HG03045 (cell line): Measurements from ENCODE around the gene PLCXD1.
"Not testable (repeated sequence)": the region's sequence is repeated elsewhere in the genome, so short reads cannot be mapped to it uniquely, and the experiment has no call there.

Experiments used
- ATAC-seq: cut with Tn5 transposase; IDR thresholded peaks from one replicate; pipeline ENCODE4 v1.9.1; 2021; ENCODE audit warnings: mild to moderate bottlenecking, moderate library complexity; ENCODE audit not compliant: unreplicated experiment

The PLCXD1 gene

GRCh38 chrX:262381-262909 lies 18.7 kb upstream of the PLCXD1 start:
- ATAC-seq: no peak

GRCh38 chrX:264006-264405 lies 17.2 kb upstream of the PLCXD1 start:
- not testable (repeated sequence) for ATAC-seq

GRCh38 chrX:264634-265455 lies 16.3 kb upstream of the PLCXD1 start:
- no peak for ATAC-seq

GRCh38 chrX:265502-265901 lies 15.7 kb upstream of the PLCXD1 start:
- no peak for ATAC-seq

GRCh38 chrX:267771-268261 lies 13.4 kb upstream of the PLCXD1 start:
- ATAC-seq: no peak

GRCh38 chrX:270848-271367 lies 10.3 kb upstream of the PLCXD1 start:
- ATAC-seq: no peak

- ATAC-seq: no peak
Measured at GRCh38 chrX:274904-275475, 6.2 kb upstream of the PLCXD1 start.

GRCh38 chrX:275476-275966 lies 5.7 kb upstream of the PLCXD1 start:
- no peak for ATAC-seq

GRCh38 chrX:275967-276580 lies 5.1 kb upstream of the PLCXD1 start:
- ATAC-seq: peak; percentile 71

GRCh38 chrX:276581-277201 lies 4.5 kb upstream of the PLCXD1 start:
- peak; percentile 31 for ATAC-seq

GRCh38 chrX:279757-280604 lies 1.2 kb upstream of the PLCXD1 start:
- not testable (repeated sequence) for ATAC-seq

- ATAC-seq: not testable (repeated sequence)
Measured at GRCh38 chrX:280722-281121, 459 bp upstream of the PLCXD1 start.

GRCh38 chrX:282000-282681 lies 960 bp downstream of the PLCXD1 start:
- ATAC-seq: not testable (repeated sequence)

- ATAC-seq: peak; percentile 99
Measured at GRCh38 chrX:283115-283845, 2.1 kb downstream of the PLCXD1 start.

- ATAC-seq: no peak
Measured at GRCh38 chrX:285076-285677, 4.0 kb downstream of the PLCXD1 start.

- no peak for ATAC-seq
Measured at GRCh38 chrX:287670-288069, 6.5 kb downstream of the PLCXD1 start.

- no peak for ATAC-seq
Measured at GRCh38 chrX:288561-288991, 7.4 kb downstream of the PLCXD1 start.

GRCh38 chrX:290476-291166 lies 9.4 kb downstream of the PLCXD1 start:
- no peak for ATAC-seq
